H9 (cell line): ENCODE measurements around the gene BLMH. TPM values are rescaled to one million over a fixed set of nuclear protein-coding genes. Genes with fewer than 3 reads are reported as not detected.

Experiments used
- DNase-seq: peaks from one replicate; pipeline ENCODE4 v3.0.0-alpha.2; 2017
- H2AFZ ChIP-seq: one replicate; pipeline ENCODE4 v1.6.1; 2013; ENCODE audit warnings: mild to moderate bottlenecking, low read length, control low read depth, moderate library complexity
- H2AK5ac ChIP-seq: 2 replicates; pipeline ENCODE4 v1.6.1; 2013; ENCODE audit warnings: low read length, control low read depth, mixed read lengths; ENCODE audit not compliant: insufficient read length
- H2BK120ac ChIP-seq: one replicate; pipeline ENCODE4 v1.6.1; 2013; ENCODE audit warnings: low read depth, mild to moderate bottlenecking, low read length, control low read depth, inconsistent platforms; ENCODE audit not compliant: poor library complexity, severe bottlenecking
- H2BK12ac ChIP-seq: 2 replicates; pipeline ENCODE4 v1.6.1; 2013; ENCODE audit warnings: low read length, control low read depth, mixed read lengths, low read depth; ENCODE audit not compliant: insufficient read length
- H2BK15ac ChIP-seq: 2 replicates; pipeline ENCODE4 v1.6.1; 2013; ENCODE audit warnings: low read depth, low read length, control low read depth
- H2BK20ac ChIP-seq: one replicate; pipeline ENCODE4 v1.6.1; 2013; ENCODE audit warnings: low read depth, mild to moderate bottlenecking, low read length, control low read depth, inconsistent platforms; ENCODE audit not compliant: poor library complexity, severe bottlenecking
- H2BK5ac ChIP-seq: 2 replicates; pipeline ENCODE4 v1.6.1; 2013; ENCODE audit warnings: low read length, control low read depth, mixed read lengths; ENCODE audit not compliant: insufficient read length
- H3K14ac ChIP-seq: 2 replicates; pipeline ENCODE4 v1.6.1; 2013; ENCODE audit warnings: low read length, control low read depth; ENCODE audit not compliant: insufficient read depth
- H3K18ac ChIP-seq: 2 replicates; pipeline ENCODE4 v1.6.1; 2013; ENCODE audit warnings: low read depth, mild to moderate bottlenecking, mixed read lengths, low read length, control low read depth; ENCODE audit not compliant: insufficient read length
- H3K23ac ChIP-seq: 2 replicates; pipeline ENCODE4 v1.6.1; 2013; ENCODE audit warnings: low read length, control low read depth, mixed read lengths, low read depth; ENCODE audit not compliant: insufficient read length
- H3K23me2 ChIP-seq: 2 replicates; pipeline ENCODE4 v1.6.1; 2013; ENCODE audit warnings: low read depth, mild to moderate bottlenecking, mixed read lengths, low read length, control low read depth; ENCODE audit not compliant: insufficient read length, poor library complexity, severe bottlenecking
- H3K27ac ChIP-seq: 2 replicates; pipeline ENCODE4 v1.5.1; 2013; ENCODE audit warnings: low read length, control low read depth, mixed read lengths, low read depth; ENCODE audit not compliant: insufficient read length
- H3K27me3 ChIP-seq: 2 replicates; pipeline ENCODE4 v1.6.1; 2013; ENCODE audit warnings: low read length, control low read depth, inconsistent platforms; ENCODE audit not compliant: insufficient read depth
- H3K4ac ChIP-seq: 2 replicates; pipeline ENCODE4 v1.6.1; 2013; ENCODE audit warnings: low read depth, mild to moderate bottlenecking, control low read depth, inconsistent platforms, low read length, moderate library complexity
- H3K4me1 ChIP-seq: 2 replicates; pipeline ENCODE4 v1.6.1; 2013; ENCODE audit warnings: low read length, control low read depth, inconsistent platforms; ENCODE audit not compliant: insufficient read depth
- H3K4me2 ChIP-seq: 2 replicates; pipeline ENCODE4 v1.6.1; 2013; ENCODE audit warnings: low read length, control low read depth, mixed read lengths; ENCODE audit not compliant: insufficient read length, insufficient read depth
- H3K56ac ChIP-seq: 2 replicates; pipeline ENCODE4 v1.6.1; 2013; ENCODE audit warnings: low read depth, mild to moderate bottlenecking, mixed read lengths, low read length, control low read depth; ENCODE audit not compliant: insufficient read length
- H3K79me1 ChIP-seq: 2 replicates; pipeline ENCODE4 v1.6.1; 2013; ENCODE audit warnings: low read depth, mild to moderate bottlenecking, moderate library complexity, low read length, control low read depth, inconsistent platforms; ENCODE audit not compliant: insufficient read depth, poor library complexity, severe bottlenecking
- H3K79me2 ChIP-seq: 2 replicates; pipeline ENCODE4 v1.6.1; 2013; ENCODE audit warnings: low read length, control low read depth, inconsistent platforms; ENCODE audit not compliant: insufficient read depth
- H3K9ac ChIP-seq: 2 replicates; pipeline ENCODE4 v1.6.1; 2013; ENCODE audit warnings: low read length, control low read depth, mixed read lengths; ENCODE audit not compliant: insufficient read length; ENCODE audit errors: extremely low read depth
- H3K9me3 ChIP-seq: one replicate; pipeline ENCODE4 v1.6.1; 2013; ENCODE audit warnings: low read depth, low read length, inconsistent platforms; ENCODE audit not compliant: control insufficient read depth
- H3T11ph ChIP-seq: one replicate; pipeline ENCODE4 v1.6.1; 2013; ENCODE audit warnings: mild to moderate bottlenecking, low read length, control low read depth, inconsistent platforms
- H4K20me1 ChIP-seq: one replicate; pipeline ENCODE4 v1.6.1; 2013; ENCODE audit not compliant: control insufficient read depth, insufficient read length, insufficient read depth
- H4K5ac ChIP-seq: 2 replicates; pipeline ENCODE4 v1.6.1; 2013; ENCODE audit warnings: low read depth, mild to moderate bottlenecking, mixed read lengths, low read length, control low read depth; ENCODE audit not compliant: insufficient read length
- H4K8ac ChIP-seq: replicated peaks from 2 replicates; pipeline ENCODE4 v1.6.1; 2013; ENCODE audit warnings: low read length, control low read depth, mixed read lengths, low read depth; ENCODE audit not compliant: insufficient read length
- H4K91ac ChIP-seq: 2 replicates; pipeline ENCODE4 v1.6.1; 2013; ENCODE audit warnings: low read depth, mild to moderate bottlenecking, moderate library complexity, mixed read lengths, low read length, control low read depth; ENCODE audit not compliant: insufficient read length
- H3K27ac Mint-ChIP-seq, 3 experiments: 2 replicates in 2 of 3; 3 replicates in 1 of 3; pipeline ENCODE4 v1.8.0; 2020 to 2021; ENCODE audit warnings: mixed read lengths in 3 of 3, mild to moderate bottlenecking in 1 of 3, moderate library complexity in 1 of 3
- H3K27me3 Mint-ChIP-seq: 2 replicates; pipeline ENCODE4 v1.8.0; 2021; ENCODE audit warnings: low read depth, mild to moderate bottlenecking, moderate library complexity, mixed read lengths
- H3K36me3 Mint-ChIP-seq, 3 experiments: 2 replicates in 2 of 3; 3 replicates in 1 of 3; pipeline ENCODE4 v1.8.0; 2020 to 2021; ENCODE audit warnings: low read depth in 3 of 3, mixed read lengths in 3 of 3; ENCODE audit not compliant: insufficient read depth in 1 of 3
- H3K4me1 Mint-ChIP-seq, 2 experiments: 2 replicates each; pipeline ENCODE4 v1.8.0; 2020; ENCODE audit warnings: mixed read lengths in 2 of 2
- H3K4me3 Mint-ChIP-seq, 2 experiments: 2 replicates in 1 of 2; 3 replicates in 1 of 2; pipeline ENCODE4 v1.8.0; 2020 to 2021; ENCODE audit warnings: mild to moderate bottlenecking in 2 of 2, mixed read lengths in 2 of 2, moderate library complexity in 1 of 2
- H3K9me3 Mint-ChIP-seq, 2 experiments: 2 replicates in 1 of 2; 3 replicates in 1 of 2; pipeline ENCODE4 v1.8.0; 2020; ENCODE audit warnings: mild to moderate bottlenecking in 2 of 2, mixed read lengths in 2 of 2, moderate library complexity in 1 of 2
- WGBS: extraction: QIAGEN DNeasy Blood & Tissue Kit; methylation state at CpG from one replicate; pipeline ENCODE4 v1.1.7; 2013; ENCODE audit warnings: missing lambda C conversion rate, low lambda C conversion rate, mixed read lengths; ENCODE audit not compliant: insufficient read length; ENCODE audit errors: extremely low coverage; 5-methylcytosine and 5-hydroxymethylcytosine counted together
- total RNA-seq: library from RNA; stranded (reverse); gene quantifications from 2 replicates; pipeline ENCODE4 v1.2.1, GENCODE V29; 2021
- TF ChIP-seq, protein P1 (sequence below): fragments of 200-600 bp; sonication (generic); conservative IDR thresholded peaks from 3 replicates; pipeline ENCODE4 v1.8.0; 2021; ENCODE audit warnings: antibody characterized with exemption, mild to moderate bottlenecking

The BLMH gene
- total RNA-seq, 1 experiment from 2014 or later, result 74.7 TPM

DNA sequence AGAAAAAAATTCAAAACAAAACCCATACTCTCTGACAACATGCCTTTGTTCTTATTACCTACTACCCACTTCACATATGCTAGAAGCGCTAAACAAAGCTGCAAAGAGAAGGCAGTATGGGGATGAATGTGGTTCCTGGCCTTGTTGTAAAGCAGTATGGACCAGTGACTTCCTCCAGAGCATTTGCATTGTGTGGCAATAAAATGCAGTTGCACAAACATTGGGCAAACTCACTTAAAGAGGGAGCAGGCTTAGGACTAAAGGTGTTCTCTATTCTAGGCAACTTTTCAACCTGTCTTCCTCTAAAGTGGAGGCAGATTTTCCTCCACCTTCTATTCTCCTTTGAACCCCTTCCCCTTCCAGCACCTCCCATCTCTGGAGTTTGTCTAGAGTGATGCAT lies 25.0 kb upstream of the BLMH start:
- H2BK20ac ChIP-seq, result no peak overlapping the region
- H3K4ac ChIP-seq, result no peak overlapping the region
- no peak overlapping the region for H3K4me3 Mint-ChIP-seq
- DNase-seq, result no peak
- no CpG with 5 or more reads among the region's 1 CpG for WGBS
- H3K18ac ChIP-seq, result no peak overlapping the region
- no peaks in the 10 kb centered on the region for H3K27me3 ChIP-seq
- no peak overlapping the region for H4K91ac ChIP-seq
- no peak overlapping the region for H4K8ac ChIP-seq
- H3K27ac ChIP-seq, result no peak overlapping the region
- H3K14ac ChIP-seq, result no peak overlapping the region
- no peaks in the 10 kb centered on the region for H3K79me1 ChIP-seq
- H4K20me1 ChIP-seq, result no peaks in the 10 kb centered on the region
- no peaks in the 10 kb centered on the region for H3K9me3 Mint-ChIP-seq
- H4K5ac ChIP-seq, result no peak overlapping the region
- H3T11ph ChIP-seq, result no peak overlapping the region
- H2BK120ac ChIP-seq, result no peak overlapping the region
- H3K4me1 ChIP-seq, result no peaks in the 10 kb centered on the region
- peaks cover 9% of the 10 kb centered on the region; the same call in 1 of the 2 replicates for H3K27me3 Mint-ChIP-seq
- no peaks in the 10 kb centered on the region for H3K36me3 Mint-ChIP-seq
- H2BK12ac ChIP-seq, result no peak overlapping the region
- no peak overlapping the region for H3K4me2 ChIP-seq
- no peak overlapping the region for H2BK15ac ChIP-seq
- H2AK5ac ChIP-seq, result no peak overlapping the region
- no peak overlapping the region for H3K56ac ChIP-seq
- TF ChIP-seq, protein P1, sequence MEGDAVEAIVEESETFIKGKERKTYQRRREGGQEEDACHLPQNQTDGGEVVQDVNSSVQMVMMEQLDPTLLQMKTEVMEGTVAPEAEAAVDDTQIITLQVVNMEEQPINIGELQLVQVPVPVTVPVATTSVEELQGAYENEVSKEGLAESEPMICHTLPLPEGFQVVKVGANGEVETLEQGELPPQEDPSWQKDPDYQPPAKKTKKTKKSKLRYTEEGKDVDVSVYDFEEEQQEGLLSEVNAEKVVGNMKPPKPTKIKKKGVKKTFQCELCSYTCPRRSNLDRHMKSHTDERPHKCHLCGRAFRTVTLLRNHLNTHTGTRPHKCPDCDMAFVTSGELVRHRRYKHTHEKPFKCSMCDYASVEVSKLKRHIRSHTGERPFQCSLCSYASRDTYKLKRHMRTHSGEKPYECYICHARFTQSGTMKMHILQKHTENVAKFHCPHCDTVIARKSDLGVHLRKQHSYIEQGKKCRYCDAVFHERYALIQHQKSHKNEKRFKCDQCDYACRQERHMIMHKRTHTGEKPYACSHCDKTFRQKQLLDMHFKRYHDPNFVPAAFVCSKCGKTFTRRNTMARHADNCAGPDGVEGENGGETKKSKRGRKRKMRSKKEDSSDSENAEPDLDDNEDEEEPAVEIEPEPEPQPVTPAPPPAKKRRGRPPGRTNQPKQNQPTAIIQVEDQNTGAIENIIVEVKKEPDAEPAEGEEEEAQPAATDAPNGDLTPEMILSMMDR, result no peak
- no peak overlapping the region for H3K9ac ChIP-seq
- no peak overlapping the region for H3K23ac ChIP-seq
- no peak overlapping the region for H2AFZ ChIP-seq
- no peak overlapping the region for H3K27ac Mint-ChIP-seq
- no peaks in the 10 kb centered on the region for H3K9me3 ChIP-seq
- H3K79me2 ChIP-seq, result no peaks in the 10 kb centered on the region
- no peak overlapping the region for H2BK5ac ChIP-seq
- H3K23me2 ChIP-seq, result no peaks in the 10 kb centered on the region
- no peaks in the 10 kb centered on the region for H3K4me1 Mint-ChIP-seq
